Brain pericyte (primary cell): ENCODE data around the gene MOGAT2.

ENCODE experiments used
- DNase-seq: peaks from one replicate; pipeline ENCODE4 v3.0.0-alpha.2; 2012; ENCODE audit warnings: low read depth, low spot score

Gene MOGAT2

GRCh38 chr11:75779960-75780359 lies 62.3 kb downstream of the MOGAT2 start:
- DNase-seq, result no peak

- no peak for DNase-seq
These were observed 63.2 kb downstream of the MOGAT2 start for GRCh38 chr11:75780888-75781287.

- DNase-seq, result no peak
These were observed 63.7 kb downstream of the MOGAT2 start for GRCh38 chr11:75781296-75781695.

- DNase-seq, result no peak
These were observed 64.2 kb downstream of the MOGAT2 start for GRCh38 chr11:75781831-75782230.
